GM12872 (cell line): Measurements from ENCODE around the gene VAC14.

Source experiments
- TF ChIP-seq, protein P1 (sequence below): IDR thresholded peaks from 3 replicates; pipeline ENCODE4 v1.5.1; 2011; ENCODE audit warnings: low read depth, mild to moderate bottlenecking, low read length, moderate library complexity; ENCODE audit not compliant: insufficient read depth

VAC14 gene

DNA sequence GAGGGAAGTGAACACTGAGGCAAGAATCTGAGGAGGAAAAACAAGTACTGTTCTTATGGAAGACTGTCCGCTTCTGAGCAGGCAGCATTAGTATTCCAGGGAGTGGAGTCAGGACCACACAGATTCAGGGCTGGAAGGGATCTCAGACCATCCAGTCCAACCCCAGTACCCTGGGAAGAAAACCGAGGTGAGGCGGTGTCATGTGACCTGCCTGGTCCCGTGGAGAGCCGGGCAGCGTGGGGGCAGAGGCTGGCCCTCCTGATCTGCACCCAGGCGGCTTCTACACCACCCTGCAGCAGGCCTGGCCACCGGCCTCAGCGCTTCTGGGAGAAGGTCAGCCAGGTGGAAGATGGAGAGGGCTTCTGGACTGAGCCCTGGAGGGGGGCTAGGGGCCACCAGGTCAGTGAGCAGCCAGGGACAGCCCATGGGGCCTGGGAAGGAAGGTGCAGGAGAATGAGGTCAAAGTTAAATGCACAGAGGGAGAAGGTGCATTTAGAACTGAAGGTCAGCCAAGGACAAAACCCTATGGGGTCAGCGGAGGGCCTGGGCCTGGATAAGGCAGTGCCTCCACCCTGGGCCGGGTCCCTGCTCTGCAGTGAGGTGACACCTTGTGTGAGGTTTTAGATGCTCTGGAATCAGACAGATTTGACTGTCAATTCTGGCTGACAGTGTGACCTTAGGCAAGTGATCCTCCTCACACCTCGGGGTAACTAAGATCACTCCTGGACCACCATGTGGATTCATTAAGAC is 45.9 kb downstream of the VAC14 start:
- TF ChIP-seq, protein P1, sequence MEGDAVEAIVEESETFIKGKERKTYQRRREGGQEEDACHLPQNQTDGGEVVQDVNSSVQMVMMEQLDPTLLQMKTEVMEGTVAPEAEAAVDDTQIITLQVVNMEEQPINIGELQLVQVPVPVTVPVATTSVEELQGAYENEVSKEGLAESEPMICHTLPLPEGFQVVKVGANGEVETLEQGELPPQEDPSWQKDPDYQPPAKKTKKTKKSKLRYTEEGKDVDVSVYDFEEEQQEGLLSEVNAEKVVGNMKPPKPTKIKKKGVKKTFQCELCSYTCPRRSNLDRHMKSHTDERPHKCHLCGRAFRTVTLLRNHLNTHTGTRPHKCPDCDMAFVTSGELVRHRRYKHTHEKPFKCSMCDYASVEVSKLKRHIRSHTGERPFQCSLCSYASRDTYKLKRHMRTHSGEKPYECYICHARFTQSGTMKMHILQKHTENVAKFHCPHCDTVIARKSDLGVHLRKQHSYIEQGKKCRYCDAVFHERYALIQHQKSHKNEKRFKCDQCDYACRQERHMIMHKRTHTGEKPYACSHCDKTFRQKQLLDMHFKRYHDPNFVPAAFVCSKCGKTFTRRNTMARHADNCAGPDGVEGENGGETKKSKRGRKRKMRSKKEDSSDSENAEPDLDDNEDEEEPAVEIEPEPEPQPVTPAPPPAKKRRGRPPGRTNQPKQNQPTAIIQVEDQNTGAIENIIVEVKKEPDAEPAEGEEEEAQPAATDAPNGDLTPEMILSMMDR: no peak

DNA sequence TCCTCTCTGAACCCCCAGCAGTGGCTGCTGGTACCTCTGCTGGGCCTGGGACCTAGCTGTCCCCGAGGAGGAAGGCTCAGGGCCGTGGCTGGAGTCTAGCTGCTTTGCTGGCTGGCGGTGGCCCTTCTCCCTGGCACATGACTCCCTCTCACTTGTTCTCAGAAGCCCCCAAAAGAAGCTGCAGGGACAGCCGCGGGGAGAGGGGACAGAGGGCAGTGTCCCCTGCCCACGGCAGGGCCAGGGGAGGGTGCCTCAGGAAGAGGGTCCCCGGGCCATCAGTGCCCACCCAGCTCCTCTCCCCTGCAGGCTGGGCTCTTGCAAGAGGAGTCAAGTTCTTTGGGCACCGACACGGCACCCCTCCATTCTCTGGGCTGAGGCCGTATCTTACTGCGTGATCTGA is 46.6 kb downstream of the VAC14 start:
- TF ChIP-seq, protein P1: no peak

DNA sequence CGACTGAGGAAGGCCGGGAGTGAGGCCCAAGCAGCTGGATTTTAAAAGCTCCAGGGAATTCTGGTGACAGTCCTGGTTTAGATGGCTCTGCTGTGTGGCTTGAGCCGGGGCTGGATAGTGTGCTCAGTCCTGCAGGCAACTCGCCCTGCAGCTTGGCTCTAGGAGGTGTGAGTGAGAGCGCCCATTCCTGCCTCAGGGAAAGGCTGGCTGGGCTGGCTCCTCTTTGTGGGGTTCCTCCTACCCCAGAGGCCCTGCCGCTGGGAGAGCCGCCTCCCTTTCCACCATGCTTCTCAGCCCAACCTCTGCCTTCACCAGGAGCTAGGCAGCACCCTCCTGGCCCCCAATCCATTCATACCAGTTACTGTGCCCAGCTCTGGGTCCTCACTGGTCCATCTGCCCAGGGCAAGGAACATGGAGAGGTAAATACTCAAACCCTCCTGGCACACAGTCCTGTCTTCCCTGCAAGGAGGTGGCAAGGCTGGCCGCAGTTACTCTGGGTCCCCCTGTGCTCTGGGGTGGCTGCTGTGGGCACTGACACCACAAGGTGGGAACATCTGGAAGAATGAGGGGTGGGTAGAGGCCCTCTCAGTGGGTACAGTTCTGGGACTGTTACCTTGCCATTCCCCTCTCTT is 47.1 kb downstream of the VAC14 start:
- TF ChIP-seq, protein P1: no peak

DNA sequence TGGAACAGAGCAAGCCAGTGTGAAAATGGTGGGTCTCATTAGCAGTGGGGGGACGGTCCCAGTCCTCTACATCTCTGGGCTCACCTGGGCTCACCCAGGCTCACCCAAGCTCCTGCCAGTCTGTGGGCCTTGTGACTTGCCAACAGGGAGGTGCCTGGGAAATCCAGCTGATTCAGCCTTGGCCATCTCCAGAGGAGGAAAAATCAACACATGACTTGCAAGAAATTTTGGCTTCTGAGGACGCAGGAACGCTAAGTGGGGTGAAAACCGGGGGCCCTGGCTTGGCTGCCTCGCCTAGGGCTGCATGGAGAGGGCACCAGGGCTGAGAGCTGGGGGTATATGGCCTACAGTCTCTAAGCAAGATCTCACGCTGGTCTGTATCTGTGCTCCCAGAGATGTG is 47.7 kb downstream of the VAC14 start:
- TF ChIP-seq, protein P1: no peak

DNA sequence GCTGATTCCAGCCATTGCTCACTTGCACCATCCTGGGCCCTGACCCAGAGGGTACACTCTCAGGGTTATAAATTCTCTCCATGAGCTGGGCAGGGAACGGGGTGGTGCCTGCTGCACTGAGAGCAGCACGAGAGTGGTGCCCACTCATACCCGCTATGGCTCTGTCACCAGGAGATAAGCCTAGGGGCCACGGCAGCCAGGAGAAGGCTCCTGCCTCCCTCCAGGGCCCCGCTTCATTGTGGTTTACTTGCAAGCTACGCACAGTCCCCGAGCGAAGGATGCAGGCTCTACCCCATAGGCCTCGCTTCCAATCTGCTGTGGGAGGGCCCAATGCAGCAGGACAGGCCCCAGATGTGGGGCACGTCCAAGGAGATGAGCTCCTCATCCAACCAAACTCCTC is 48.5 kb downstream of the VAC14 start:
- TF ChIP-seq, protein P1: no peak

DNA sequence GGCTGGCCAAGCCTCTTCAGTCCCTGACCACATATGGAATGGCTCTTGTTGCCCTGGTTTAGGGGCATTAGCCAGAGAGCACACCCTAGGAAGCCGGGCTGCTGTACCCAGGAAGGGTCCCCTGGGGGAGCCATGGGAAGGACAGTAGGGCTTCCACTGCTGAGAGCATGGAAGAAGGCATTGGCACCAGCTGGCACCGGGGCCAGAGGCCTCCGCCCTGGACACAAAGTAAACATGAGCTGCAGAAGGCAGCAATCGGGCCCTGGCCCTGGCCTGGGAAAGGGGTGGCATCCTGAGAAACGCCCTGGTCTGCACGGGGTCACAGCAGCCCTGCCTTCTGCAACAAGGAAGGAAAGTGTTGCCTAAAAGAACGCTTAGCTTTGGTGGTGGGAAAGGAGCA is 49.4 kb downstream of the VAC14 start:
- TF ChIP-seq, protein P1: no peak

DNA sequence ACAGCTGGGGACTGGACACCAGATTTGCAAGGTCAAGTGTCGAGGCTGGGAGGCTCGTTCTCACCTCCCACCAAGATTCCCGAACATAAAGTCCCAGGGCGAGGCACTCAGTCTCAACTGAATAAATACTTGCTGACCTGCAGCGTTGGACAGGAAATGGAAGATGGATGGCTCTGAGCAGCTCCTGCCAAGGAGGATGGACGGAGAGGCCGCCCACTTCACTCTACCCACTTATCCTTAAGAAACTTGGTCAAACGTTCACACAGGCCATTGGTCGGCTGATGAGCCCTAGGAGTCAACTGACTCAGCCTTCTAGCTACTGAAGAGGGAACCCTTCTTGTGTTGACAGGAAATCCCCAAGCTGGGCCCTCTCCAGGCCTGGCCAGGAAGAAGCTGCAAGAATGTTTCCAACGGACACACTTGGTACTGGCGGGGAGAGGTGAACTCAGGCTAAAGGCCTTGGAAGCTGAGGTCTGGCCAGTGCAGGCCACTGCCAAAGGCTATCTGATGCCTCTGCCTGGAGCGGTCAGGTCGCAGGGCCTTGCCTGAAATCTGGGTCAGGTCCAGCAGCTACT is 50.0 kb downstream of the VAC14 start:
- TF ChIP-seq, protein P1: no peak
